Measurements from ENCODE around the gene BAIAP2. TPM values are rescaled to one million over a fixed set of nuclear protein-coding genes. Genes with fewer than 3 reads are reported as not detected.

Gene BAIAP2
- total and polyA plus RNA-seq, 10 of the 15 experiments (the other 5 are each of a cell fraction or from before 2014, with no cell fraction given), result 0.15 to 1.2 (median 0.46) TPM; not detected in 2

DNA sequence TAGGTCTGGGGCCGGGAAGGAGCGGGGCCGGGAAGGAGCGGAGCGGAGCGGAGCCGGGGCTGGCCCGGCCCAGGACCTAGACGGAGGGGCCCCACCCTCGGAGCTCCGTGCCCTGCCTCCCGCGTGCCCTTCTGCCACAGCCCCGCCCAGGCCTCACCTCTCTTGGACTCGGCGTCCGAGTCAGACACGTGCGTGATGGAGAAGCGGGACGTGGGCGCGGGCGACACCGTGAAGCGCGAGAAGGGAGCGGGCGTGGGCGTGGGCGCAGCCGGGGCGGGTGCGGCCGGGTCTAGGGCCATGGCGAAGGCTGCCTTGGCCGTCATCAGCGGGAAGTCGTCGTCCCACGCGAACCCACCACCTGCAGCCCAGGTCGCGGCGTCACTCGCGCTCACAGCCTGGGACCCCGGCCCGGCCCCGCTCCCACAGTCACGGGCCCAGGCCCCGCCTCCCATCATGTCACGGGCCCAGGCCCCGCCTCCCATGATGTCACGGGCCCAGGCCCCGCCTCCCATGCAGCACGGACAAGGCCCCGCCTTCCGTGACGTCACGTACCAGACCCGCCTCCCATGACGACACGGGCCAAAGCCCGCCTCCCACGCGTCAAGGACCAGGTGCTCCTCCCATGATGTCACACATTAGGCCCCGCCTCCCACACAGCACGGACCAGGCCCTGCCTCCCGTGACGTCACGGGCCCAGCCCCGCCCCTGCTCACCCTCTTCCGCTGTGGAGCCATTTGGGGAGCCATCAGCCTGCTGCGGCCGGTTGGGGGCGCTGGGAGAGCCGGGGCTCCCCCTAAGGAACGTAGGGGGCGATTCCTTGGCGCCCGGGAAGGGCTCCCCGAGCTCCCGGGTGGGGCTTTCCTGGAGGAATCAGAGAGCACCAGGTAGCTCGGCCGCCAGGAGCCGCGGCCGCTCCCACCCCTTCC is 84.5 kb downstream of the BAIAP2 start (continued):
- no peak for TF ChIP-seq NFYA (IDR thresholded peaks at IDR 0.05; ENCODE audit: borderline replicate concordance, low read depth, low read length)
- 0 out of 2 replicates have a peak, but pooled peaks have one; percentile 27 for TF ChIP-seq DPF2 (IDR thresholded peaks at IDR 0.05)
- peak; percentile 98 for TF ChIP-seq NBN (IDR thresholded peaks at IDR 0.05)
- TF ChIP-seq SP1 (IDR thresholded peaks at IDR 0.05; ENCODE audit: low read depth, low read length), result peak; percentile 87
- no peak for TF ChIP-seq CBFB (IDR thresholded peaks at IDR 0.05; ENCODE audit: low read depth)
- TF ChIP-seq EP300 (IDR thresholded peaks at IDR 0.05; ENCODE audit: borderline replicate concordance in 1 of 2, control insufficient read depth in 1 of 2, low read depth in 2 of 2, low read length in 2 of 2), result no peak
- no peak for TF ChIP-seq TARDBP (IDR thresholded peaks at IDR 0.05; ENCODE audit: borderline replicate concordance)
- TF ChIP-seq GABPA (IDR thresholded peaks at IDR 0.05; ENCODE audit: low read depth), result no peak
- TF ChIP-seq ATF7 (IDR thresholded peaks at IDR 0.05; ENCODE audit: low read depth), result peak; percentile 78
- TF ChIP-seq BRCA1 (IDR thresholded peaks at IDR 0.05; ENCODE audit: low read depth, low read length), result no peak
- no peak for TF ChIP-seq HDGF (IDR thresholded peaks at IDR 0.05)
- no peak for TF ChIP-seq NFYB (IDR thresholded peaks at IDR 0.05; ENCODE audit: insufficient read depth, low read depth, low read length)
- no peak for TF ChIP-seq MTA3 (IDR thresholded peaks at IDR 0.05; ENCODE audit: borderline replicate concordance, low read length)
- peak; percentile 98 for TF ChIP-seq CREM (IDR thresholded peaks at IDR 0.05; ENCODE audit: low read depth)
- TF ChIP-seq MYB (IDR thresholded peaks at IDR 0.05; ENCODE audit: borderline replicate concordance, low read depth, low read length), result no peak
- no peak for TF ChIP-seq MXI1 (IDR thresholded peaks at IDR 0.05; ENCODE audit: low read depth, low read length)
- TF ChIP-seq GATAD2B (conservative IDR thresholded peaks at IDR 0.05; ENCODE audit: low read depth), result 0 out of 2 replicates have a peak, but pooled peaks have one; percentile 31
- peak; percentile 34; the same call in 1 of the 2 replicates for TF ChIP-seq BACH1 (IDR thresholded peaks at IDR 0.05; ENCODE audit: borderline replicate concordance)
- no peak for TF ChIP-seq CHD1 (IDR thresholded peaks at IDR 0.05; ENCODE audit: low read depth, low read length)
- TF ChIP-seq, protein P1, sequence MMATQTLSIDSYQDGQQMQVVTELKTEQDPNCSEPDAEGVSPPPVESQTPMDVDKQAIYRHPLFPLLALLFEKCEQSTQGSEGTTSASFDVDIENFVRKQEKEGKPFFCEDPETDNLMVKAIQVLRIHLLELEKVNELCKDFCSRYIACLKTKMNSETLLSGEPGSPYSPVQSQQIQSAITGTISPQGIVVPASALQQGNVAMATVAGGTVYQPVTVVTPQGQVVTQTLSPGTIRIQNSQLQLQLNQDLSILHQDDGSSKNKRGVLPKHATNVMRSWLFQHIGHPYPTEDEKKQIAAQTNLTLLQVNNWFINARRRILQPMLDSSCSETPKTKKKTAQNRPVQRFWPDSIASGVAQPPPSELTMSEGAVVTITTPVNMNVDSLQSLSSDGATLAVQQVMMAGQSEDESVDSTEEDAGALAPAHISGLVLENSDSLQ (IDR thresholded peaks at IDR 0.05), result no peak
- no peak for TF ChIP-seq WRNIP1 (IDR thresholded peaks at IDR 0.05; ENCODE audit: borderline replicate concordance, low read depth, low read length)
- TF ChIP-seq RELA (IDR thresholded peaks at IDR 0.05; ENCODE audit: borderline replicate concordance, partially characterized antibody), result peak; percentile 32
- no peak for TF ChIP-seq IKZF2 (IDR thresholded peaks at IDR 0.05)
- peak; percentile 98 for TF ChIP-seq CREB1 (IDR thresholded peaks at IDR 0.05; ENCODE audit: low read depth)
- 0 out of 2 replicates have a peak, but pooled peaks have one; percentile 30 for TF ChIP-seq IKZF1 (conservative IDR thresholded peaks at IDR 0.05)
